HCT116 (cell line): ENCODE data around the gene CNNM4. TPM values are rescaled to one million over a fixed set of nuclear protein-coding genes. Genes with fewer than 3 reads are reported as not detected.

ENCODE experiments used
- ATAC-seq: fragments of 200-7000 bp; cut with Tn5 transposase; 2 replicates; pipeline ENCODE4 v1.9.1; 2020; ENCODE audit warnings: mild to moderate bottlenecking, moderate library complexity
- BruUV-seq: library from RNA; stranded (reverse); fragments of 400-500 nt; replicated peaks from 2 replicates; lab custom pipeline; 2021; lab: Mats Ljungman, UMichigan
- CTCF ChIA-PET: fragments of 300-600 bp; sonication (Branson Sonifier 250); formaldehyde crosslinking; loops from one replicate; lab custom pipeline; 2021; ENCODE audit warnings: antibody characterized with exemption; lab: Charles Lee
- POLR2A ChIA-PET: fragments of 300-600, 350-600 bp; sonication (Branson Sonifier 250); formaldehyde crosslinking; loops from one replicate; lab custom pipeline; 2021; ENCODE audit warnings: antibody characterized with exemption; lab: Charles Lee
- RAD21 ChIA-PET, 2 experiments: fragments of 300-600 bp; sonication (Branson Sonifier 250); formaldehyde crosslinking; loops; one replicate each; lab custom pipeline; 2023; ENCODE audit warnings: low total read pairs in 2 of 2; ENCODE audit not compliant: uncharacterized antibody in 2 of 2, unreplicated experiment in 2 of 2, low non-redundant PET in 1 of 2; lab: Charles Lee
- DNase-seq: peaks from one replicate; pipeline ENCODE4 v3.0.0-alpha.2; 2010; ENCODE audit warnings: low read depth, low spot score
- H2AFZ ChIP-seq: fragments of 200-600 bp; shearing (Covaris generic), sonication (generic); 2 replicates; pipeline ENCODE4 v1.6.1; 2017; ENCODE audit warnings: low read depth, mixed run types, mixed read lengths, antibody characterized with exemption, low read length; ENCODE audit not compliant: poor library complexity, severe bottlenecking
- H3K27ac ChIP-seq: 2 replicates; pipeline ENCODE4 v1.5.1; 2012; ENCODE audit warnings: low read depth, low read length
- H3K27me3 ChIP-seq: fragments of 200-600 bp; sonication (generic); 2 replicates; pipeline ENCODE4 v1.6.1; 2016; ENCODE audit warnings: mixed run types, low read length, mixed read lengths; ENCODE audit not compliant: insufficient read depth
- H3K36me3 ChIP-seq, 2 experiments: fragments of 200-500 bp in 1 of 2; fragments of 200-600 bp in 1 of 2; sonication (Bioruptor generic) in 1 of 2; sonication (generic) in 1 of 2; 2 replicates each; pipeline versions ENCODE4 v1.5.1 to v1.6.1; 2014 to 2016; ENCODE audit warnings: low read length in 2 of 2, inconsistent platforms in 1 of 2, mixed read lengths in 1 of 2, mixed run types in 1 of 2; ENCODE audit not compliant: insufficient read depth in 2 of 2, control insufficient read depth in 1 of 2
- H3K4me1 ChIP-seq, 2 experiments: fragments of 200-600 bp in 1 of 2; sonication (generic) in 1 of 2; 2 replicates each; pipeline versions ENCODE4 v1.5.1 to v1.6.1; 2012 to 2017; ENCODE audit warnings: low read length in 2 of 2, inconsistent platforms in 1 of 2, mild to moderate bottlenecking in 1 of 2, mixed read lengths in 1 of 2, mixed run types in 1 of 2, moderate library complexity in 1 of 2; ENCODE audit not compliant: insufficient read depth in 2 of 2, control insufficient read depth in 1 of 2
- H3K4me2 ChIP-seq: fragments of 200-600 bp; sonication (generic); 2 replicates; pipeline ENCODE4 v1.6.1; 2017; ENCODE audit warnings: mixed run types, low read length, mixed read lengths
- H3K4me3 ChIP-seq, 2 experiments: fragments of 200-600 bp in 1 of 2; sonication (generic) in 1 of 2; replicated peaks in 1 of 2; 2 replicates each; pipeline ENCODE4 v1.5.1; 2011 to 2016; ENCODE audit warnings: low read length in 2 of 2, control low read depth in 1 of 2, low read depth in 1 of 2, mild to moderate bottlenecking in 1 of 2, mixed read lengths in 1 of 2, mixed run types in 1 of 2
- H3K79me2 ChIP-seq: fragments of 200-600 bp; sonication (generic); 2 replicates; pipeline ENCODE4 v1.6.1; 2017; ENCODE audit warnings: mild to moderate bottlenecking, mixed run types, low read length, moderate library complexity, mixed read lengths; ENCODE audit not compliant: insufficient read depth
- H3K9ac ChIP-seq: fragments of 200-600 bp; sonication (generic); 2 replicates; pipeline ENCODE4 v1.6.1; 2016; ENCODE audit warnings: low read length, mixed read lengths
- H3K9me2 ChIP-seq: fragments of 200-600 bp; sonication (generic), shearing (Covaris generic); 2 replicates; pipeline ENCODE4 v1.6.1; 2017; ENCODE audit warnings: mixed run types, mild to moderate bottlenecking, moderate library complexity; ENCODE audit not compliant: insufficient read depth
- H3K9me3 ChIP-seq, 2 experiments: fragments of 200-500 bp in 1 of 2; fragments of 200-600 bp in 1 of 2; sonication (Bioruptor generic) in 1 of 2; sonication (generic) in 1 of 2; 2 replicates each; pipeline ENCODE4 v1.6.1; 2014 to 2017; ENCODE audit warnings: low read length in 2 of 2, mixed read lengths in 2 of 2, inconsistent platforms in 1 of 2, low read depth in 1 of 2, mild to moderate bottlenecking in 1 of 2, mixed run types in 1 of 2, moderate library complexity in 1 of 2; ENCODE audit not compliant: control insufficient read depth in 1 of 2, insufficient read depth in 1 of 2
- H4K20me1 ChIP-seq: fragments of 200-600 bp; sonication (generic), shearing (Covaris generic); 2 replicates; pipeline ENCODE4 v1.6.1; 2017; ENCODE audit warnings: mixed run types, mild to moderate bottlenecking, moderate library complexity; ENCODE audit not compliant: insufficient read depth
- ELF1 ChIP-seq: IDR thresholded peaks from 2 replicates; pipeline ENCODE4 v1.6.1; 2012; ENCODE audit warnings: low read depth, borderline replicate concordance
- EZH2 ChIP-seq: fragments of 200-600 bp; sonication (generic); IDR thresholded peaks from 2 replicates; pipeline ENCODE4 v1.6.1; 2017; ENCODE audit warnings: antibody characterized with exemption, mixed run types
- EZH2phosphoT487 ChIP-seq: fragments of 200-600 bp; IDR thresholded peaks from 2 replicates; pipeline ENCODE4 v1.6.1; 2018; ENCODE audit warnings: antibody characterized with exemption, borderline replicate concordance
- FOSL1 ChIP-seq: IDR thresholded peaks from 2 replicates; pipeline ENCODE4 v1.6.1; 2012; ENCODE audit warnings: low read depth
- JUND ChIP-seq: IDR thresholded peaks from 2 replicates; pipeline ENCODE4 v1.6.1; 2012
- POLR2AphosphoS5 ChIP-seq: IDR thresholded peaks from 2 replicates; pipeline ENCODE4 v1.6.1; 2011; ENCODE audit warnings: mild to moderate bottlenecking, low read depth, low read length, moderate library complexity
- YY1 ChIP-seq: IDR thresholded peaks from 2 replicates; pipeline ENCODE4 v1.6.1; 2011; ENCODE audit warnings: low read length, low read depth, moderate library complexity, mild to moderate bottlenecking; ENCODE audit not compliant: insufficient replicate concordance; ENCODE audit errors: extremely low read depth
- ZBTB33 ChIP-seq: IDR thresholded peaks from 2 replicates; pipeline ENCODE4 v1.6.1; 2011; ENCODE audit warnings: mild to moderate bottlenecking, low read length, moderate library complexity; ENCODE audit not compliant: insufficient replicate concordance; ENCODE audit errors: extremely low read depth
- ZFX ChIP-seq: fragments of 450-650 bp; IDR thresholded peaks from 2 replicates; pipeline ENCODE4 v1.6.1; 2017
- ZNF274 ChIP-seq: fragments of 200-500 bp; sonication (Bioruptor generic); IDR thresholded peaks from 2 replicates; pipeline ENCODE4 v1.6.1; 2014; ENCODE audit warnings: mild to moderate bottlenecking, low read depth, low read length, inconsistent platforms
- intact Hi-C: fragments of 100-400 bp; cut with micrococcal nuclease; formaldehyde crosslinking; loops from 2 replicates; pipeline ENCODE4 v1.10.0; 2022
- total RNA-seq: library from RNA; stranded (reverse); gene quantifications from one replicate; pipeline ENCODE4 v1.2.1, GENCODE V29; 2021; ENCODE audit not compliant: unreplicated experiment
- TF ChIP-seq, protein P1 (sequence below): IDR thresholded peaks from 2 replicates; pipeline ENCODE4 v1.6.1; 2012

CNNM4 gene
- total RNA-seq, 1 experiment from 2014 or later, result 7.9 TPM

DNA sequence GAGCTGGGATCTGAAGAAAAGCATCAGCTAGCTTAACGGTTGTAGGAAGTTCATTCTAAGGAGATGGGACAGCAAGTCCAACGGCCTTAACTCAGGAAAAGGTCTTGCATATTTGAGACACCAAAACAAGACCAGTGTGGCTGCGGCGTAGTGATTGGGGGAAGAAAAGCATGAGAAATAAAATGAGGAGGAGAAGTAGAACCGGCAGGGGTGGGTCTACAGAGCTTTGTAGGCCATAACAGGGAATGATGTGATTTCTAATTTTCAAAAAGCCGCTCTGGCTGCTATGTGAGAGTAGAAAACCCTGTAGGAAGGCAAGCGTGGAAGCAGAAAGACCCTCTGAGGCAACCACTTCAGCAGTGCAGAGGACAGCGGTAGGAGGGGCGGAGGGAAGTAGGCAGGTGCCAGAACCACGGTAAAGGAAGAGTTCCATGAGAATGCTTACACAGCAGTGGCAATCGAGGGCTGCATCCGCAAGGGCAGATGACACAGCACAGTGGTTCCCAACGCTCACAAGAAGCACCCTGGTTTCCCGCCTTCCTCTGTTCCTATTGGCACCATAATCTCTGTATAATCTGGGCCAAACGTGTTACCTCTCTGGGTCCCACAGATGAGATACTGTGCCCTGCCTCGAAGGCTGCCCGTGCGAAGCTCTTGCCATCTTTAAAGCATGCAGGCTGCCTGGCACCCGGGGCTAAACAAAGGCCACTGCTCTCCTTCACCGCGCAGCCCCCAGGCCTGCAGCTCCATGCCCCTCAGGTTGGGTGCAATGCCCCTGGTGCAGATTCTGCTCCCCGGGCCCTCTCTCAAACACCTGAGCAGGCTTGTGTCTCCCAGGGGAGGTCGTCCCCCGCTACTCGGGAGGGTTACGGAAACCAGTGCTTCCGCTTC, 96.3 kb downstream of the CNNM4 start:
- Histone ChIP-seq H2AFZ (no peak overlapping the region), H3K36me3 (peaks cover 19 to 20% of the 10 kb centered on the region in 2 experiments; a peak in 3 of 4 replicates), H3K9me2 (no peaks in the 10 kb centered on the region), H3K79me2 (peaks cover 30% of the 10 kb centered on the region), H3K9me3 (no peaks in the 10 kb centered on the region), H3K4me3 (peak overlapping the region; percentile 84 to 93), H3K4me2 (peak overlapping the region; percentile 99), H3K4me1 (peaks cover 9 to 20% of the 10 kb centered on the region in 2 experiments), H3K27me3 (no peaks in the 10 kb centered on the region), H4K20me1 (no peaks in the 10 kb centered on the region), H3K9ac (peak overlapping the region; percentile 89), H3K27ac (peak overlapping the region; percentile 67)
- intact Hi-C loops, result no loop called here
- ChIA-PET CTCF (interaction anchor here (0.7 to 4.1 kb wide), 18 partner anchors 11 to 307 kb away, joined by 3 to 42 read pairs (median 6); partner anchors contain the start of genes ANKRD36 and KANSL3), RAD21 (interaction anchor here (0.7 to 2.4 kb wide), 5 partner anchors 12 to 256 kb away, joined by 5 to 13 read pairs (median 6); partner anchors contain the start of genes ANKRD36 (in 1 of the 2) and SEMA4C (in 1 of the 2)), POLR2A (interaction anchor here (0.7 to 2.7 kb wide), 5 partner anchors 12 to 256 kb away, joined by 3 to 20 read pairs (median 3); partner anchors contain the start of genes ANKRD36 and SEMA4C)
- TF ChIP-seq FOSL1 (no peak), EZH2 (no peak), ELF1 (no peak)
- TSS peak; percentile 25 for BruUV-seq
- DNase-seq (no peak), ATAC-seq (no peak; the same call in 1 of the 2 replicates)

- Histone ChIP-seq H3K27me3 (no peaks in the 10 kb centered on the region), H3K9me2 (no peaks in the 10 kb centered on the region), H2AFZ (no peak within 1 kb of the TSS), H3K79me2 (peaks cover 30% of the 10 kb centered on the region), H3K4me1 (peaks cover 9 to 20% of the 10 kb centered on the region in 2 experiments), H3K9me3 (no peaks in the 10 kb centered on the region), H4K20me1 (no peaks in the 10 kb centered on the region), H3K36me3 (peaks cover 17% of the 10 kb centered on the region in 2 experiments; a peak in 3 of 4 replicates), H3K4me2 (peak within 1 kb of the TSS; percentile 99), H3K4me3 (peak within 1 kb of the TSS; percentile 84 to 93), H3K9ac (peak within 1 kb of the TSS; percentile 89), H3K27ac (peak within 1 kb of the TSS; percentile 67)
- no TSS peak for BruUV-seq
- ChIA-PET POLR2A (interaction anchor here (0.7 to 2.7 kb wide), 8 partner anchors 11 to 255 kb away, joined by 3 to 20 read pairs (median 4); partner anchors contain the start of genes ANKRD36, CNNM3 and SEMA4C), RAD21 (interaction anchor here (0.7 to 2.4 kb wide), 7 partner anchors 11 to 255 kb away, joined by 3 to 13 read pairs (median 6); partner anchors contain the start of genes ANKRD36 (in 1 of the 2) and SEMA4C (in 1 of the 2)), CTCF (interaction anchor here (0.7 to 4.1 kb wide), 19 partner anchors 11 to 308 kb away, joined by 3 to 42 read pairs (median 7); partner anchors contain the start of genes ANKRD36, CNNM3 and KANSL3)
- DNase-seq (peak; percentile 96), ATAC-seq (peak; percentile 92)
- intact Hi-C loops, result loop anchor here (1.0 to 2.0 kb wide), 3 partner anchors 93 to 255 kb away; partner anchors contain the start of gene ANKRD36
- TF ChIP-seq EZH2phosphoT487, result no peak
- TF ChIP-seq POLR2AphosphoS5, result peak; percentile 86
- peak; percentile 98 for TF ChIP-seq ZFX
- peak; percentile 85 for TF ChIP-seq YY1
- no peak for TF ChIP-seq JUND
- TF ChIP-seq ZBTB33, result no peak
- no peak for TF ChIP-seq FOSL1
- TF ChIP-seq ZNF274, result no peak
- TF ChIP-seq, protein P1, sequence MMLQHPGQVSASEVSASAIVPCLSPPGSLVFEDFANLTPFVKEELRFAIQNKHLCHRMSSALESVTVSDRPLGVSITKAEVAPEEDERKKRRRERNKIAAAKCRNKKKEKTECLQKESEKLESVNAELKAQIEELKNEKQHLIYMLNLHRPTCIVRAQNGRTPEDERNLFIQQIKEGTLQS, result no peak
Observed at GRCh38 chr2:96857667-96858372, 97.1 kb downstream of the CNNM4 start, which contains the start of gene ANKRD39. Gene ANKRD39, minus strand, starts transcription at chr2:96858016. Its CDS starts 29 bp downstream, at chr2:96857987.
